ENCODE results near the gene DYNLL1. TPM values are rescaled to one million over a fixed set of nuclear protein-coding genes. Genes with fewer than 3 reads are reported as not detected.

Gene DYNLL1
- total and polyA plus RNA-seq, 2 of the 13 experiments (the other 11 are each of a cell fraction or from before 2014, with no cell fraction given) = 271 to 294 TPM

DNA sequence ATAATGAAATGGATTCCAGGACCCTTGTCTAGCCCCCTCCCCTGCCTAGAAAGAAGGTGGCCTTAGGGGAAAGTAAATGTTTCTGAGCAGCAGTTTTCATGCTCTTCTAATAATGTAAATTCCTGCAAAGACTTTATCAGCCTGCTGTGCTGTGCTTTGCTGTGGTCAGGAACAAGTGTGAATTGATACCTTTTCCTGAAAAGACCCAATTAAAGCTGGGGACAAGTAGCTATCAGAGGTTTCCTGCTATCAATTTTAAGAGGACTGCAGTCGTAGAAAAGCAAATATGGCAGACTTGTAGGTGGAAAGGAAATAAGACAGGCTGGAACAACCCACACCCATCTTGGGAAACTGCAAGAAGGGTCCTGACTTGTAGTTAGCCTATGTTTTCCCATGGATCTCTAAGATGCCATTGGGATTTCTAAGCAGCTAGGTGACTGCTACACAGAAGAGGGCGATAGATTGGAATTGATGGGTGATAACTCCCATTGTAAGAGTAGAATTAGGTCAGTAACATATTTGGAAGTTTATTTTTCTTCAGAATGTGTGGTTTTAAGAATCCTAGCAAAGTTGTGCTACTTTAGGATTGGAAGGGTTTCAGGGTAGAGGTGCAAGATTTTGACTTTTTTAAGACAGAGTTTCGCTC, 3.1 kb downstream of the DYNLL1 start (continued):
- TF ChIP-seq NFIC (IDR thresholded peaks at IDR 0.05; ENCODE audit: low read length) (no peak), EP300 (IDR thresholded peaks at IDR 0.05; ENCODE audit: low read depth in 2 of 2, low read length in 2 of 2) (no peak), EP300 (CRISPR knock-in tag; IDR thresholded peaks at IDR 0.05; ENCODE audit: borderline replicate concordance) (no peak), ZNF839 (CRISPR knock-in tag; IDR thresholded peaks at IDR 0.05; ENCODE audit: borderline replicate concordance) (no peak), POLR2A (IDR thresholded peaks at IDR 0.05; ENCODE audit: insufficient read depth in 1 of 2, low read depth in 2 of 2, low read length in 2 of 2) (peak in 1 of 2 experiments; percentile 49; a peak in 1 of 4 replicates), GATA4 (IDR thresholded peaks at IDR 0.05; ENCODE audit: borderline replicate concordance, low read depth) (no peak), MIER3 (CRISPR knock-in tag; IDR thresholded peaks at IDR 0.05; ENCODE audit: borderline replicate concordance) (no peak), ZNF749 (CRISPR knock-in tag; IDR thresholded peaks at IDR 0.05; ENCODE audit: borderline replicate concordance) (no peak), RXRA (CRISPR knock-in tag; IDR thresholded peaks at IDR 0.05) (no peak), AKAP8 (CRISPR knock-in tag; IDR thresholded peaks at IDR 0.05) (no peak), ZNF563 (CRISPR knock-in tag; IDR thresholded peaks at IDR 0.05) (no peak), POLR2AphosphoS5 (IDR thresholded peaks at IDR 0.05; ENCODE audit: low read depth, low read length) (peak; percentile 62), RBFOX2 (IDR thresholded peaks at IDR 0.05; ENCODE audit: low read depth, low read length) (0 out of 2 replicates have a peak, but pooled peaks have one; percentile 2)
- TF ChIP-seq, protein P1, sequence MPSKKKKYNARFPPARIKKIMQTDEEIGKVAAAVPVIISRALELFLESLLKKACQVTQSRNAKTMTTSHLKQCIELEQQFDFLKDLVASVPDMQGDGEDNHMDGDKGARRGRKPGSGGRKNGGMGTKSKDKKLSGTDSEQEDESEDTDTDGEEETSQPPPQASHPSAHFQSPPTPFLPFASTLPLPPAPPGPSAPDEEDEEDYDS (CRISPR knock-in tag; IDR thresholded peaks at IDR 0.05) = no peak
- TF ChIP-seq, protein P2, sequence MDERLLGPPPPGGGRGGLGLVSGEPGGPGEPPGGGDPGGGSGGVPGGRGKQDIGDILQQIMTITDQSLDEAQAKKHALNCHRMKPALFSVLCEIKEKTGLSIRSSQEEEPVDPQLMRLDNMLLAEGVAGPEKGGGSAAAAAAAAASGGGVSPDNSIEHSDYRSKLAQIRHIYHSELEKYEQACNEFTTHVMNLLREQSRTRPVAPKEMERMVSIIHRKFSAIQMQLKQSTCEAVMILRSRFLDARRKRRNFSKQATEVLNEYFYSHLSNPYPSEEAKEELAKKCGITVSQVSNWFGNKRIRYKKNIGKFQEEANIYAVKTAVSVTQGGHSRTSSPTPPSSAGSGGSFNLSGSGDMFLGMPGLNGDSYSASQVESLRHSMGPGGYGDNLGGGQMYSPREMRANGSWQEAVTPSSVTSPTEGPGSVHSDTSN (CRISPR knock-in tag; IDR thresholded peaks at IDR 0.05) = no peak
